HG02852 (cell line): ENCODE measurements around the gene POLA2.
"Not testable (repeated sequence)": the region's sequence is repeated elsewhere in the genome, so short reads cannot be mapped to it uniquely, and the experiment has no call there.

Experiments used
- ATAC-seq: cut with Tn5 transposase; IDR thresholded peaks from one replicate; pipeline ENCODE4 v1.9.1; 2021; ENCODE audit warnings: mild to moderate bottlenecking, moderate library complexity; ENCODE audit not compliant: unreplicated experiment

The POLA2 gene

DNA sequence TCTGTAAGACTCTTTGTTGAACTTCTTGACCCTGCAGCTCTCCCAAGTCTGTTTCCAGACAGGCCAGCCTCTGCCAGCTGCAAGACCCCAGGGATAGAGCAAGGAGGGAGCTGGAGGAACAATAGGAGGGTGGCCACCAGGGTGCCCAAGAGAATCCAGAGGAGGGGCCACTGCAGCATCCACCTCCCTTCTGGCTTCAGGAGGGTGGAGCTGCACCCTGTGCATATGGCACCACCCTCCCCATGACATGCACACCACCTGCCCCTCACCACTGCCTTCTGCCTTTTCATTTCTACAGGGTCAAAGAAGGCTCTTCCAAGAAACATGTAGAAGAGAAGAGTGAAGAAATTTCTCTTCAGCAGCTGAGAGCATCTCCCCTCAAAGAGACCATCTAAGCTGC lies 20.1 kb upstream of the POLA2 start:
- ATAC-seq: no peak

DNA sequence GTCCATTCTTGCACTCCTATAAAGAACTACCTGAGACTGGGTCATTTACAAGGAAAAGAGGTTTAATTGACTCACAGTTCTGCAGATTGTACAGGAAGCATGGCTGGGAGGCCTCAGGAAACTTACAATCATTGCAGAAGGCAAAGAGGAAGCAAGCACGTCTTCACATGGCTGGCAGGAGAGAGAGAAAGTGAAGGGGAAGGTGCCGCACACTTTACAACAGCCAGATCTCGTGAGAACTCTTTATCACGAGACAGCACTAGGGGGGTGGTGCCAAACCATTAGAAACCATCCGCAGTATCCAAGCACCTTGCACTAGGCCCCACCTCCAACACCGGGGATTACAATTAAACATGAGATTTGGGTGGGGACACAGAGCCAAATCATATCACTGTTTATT lies 19.4 kb upstream of the POLA2 start:
- no peak for ATAC-seq

DNA sequence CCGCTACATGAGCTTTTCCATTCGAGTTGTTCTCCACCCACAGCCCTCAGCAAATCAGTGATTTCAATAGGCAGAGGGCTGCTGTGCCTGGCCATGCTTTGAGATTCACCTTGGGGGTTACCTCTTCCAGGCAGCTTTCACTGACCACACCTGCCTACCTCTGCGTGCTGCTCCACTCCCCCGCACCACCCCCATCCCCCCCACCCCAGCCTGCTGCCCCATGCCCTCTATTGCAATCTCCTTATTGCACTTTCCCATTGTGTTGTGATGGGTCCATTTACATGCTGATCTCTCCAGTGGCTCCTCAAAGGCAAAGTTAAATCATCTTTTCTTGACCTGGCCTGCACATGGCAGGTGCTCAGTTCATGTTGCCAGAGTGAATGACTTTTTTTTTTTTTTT lies 18.0 kb upstream of the POLA2 start:
- no peak for ATAC-seq

DNA sequence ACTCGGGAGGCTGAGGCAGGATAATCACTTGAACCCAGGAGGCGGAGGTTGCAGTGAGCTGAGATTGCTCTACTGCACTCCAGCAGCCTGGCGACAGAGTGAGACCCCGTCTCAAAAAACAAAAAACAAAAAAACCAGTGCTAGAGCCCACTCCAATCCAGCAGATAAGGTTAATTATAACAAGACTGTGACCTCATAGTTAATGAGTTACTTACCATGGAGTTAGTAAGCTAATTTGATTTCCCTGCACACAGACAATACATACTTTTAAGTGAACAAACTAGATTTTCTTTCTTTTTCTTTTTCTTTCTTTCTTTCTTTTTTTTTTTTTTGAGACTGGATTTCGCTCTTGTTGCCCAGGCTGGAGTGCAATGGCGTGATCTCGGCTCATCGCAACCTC lies 16.7 kb upstream of the POLA2 start:
- ATAC-seq: not testable (repeated sequence)

DNA sequence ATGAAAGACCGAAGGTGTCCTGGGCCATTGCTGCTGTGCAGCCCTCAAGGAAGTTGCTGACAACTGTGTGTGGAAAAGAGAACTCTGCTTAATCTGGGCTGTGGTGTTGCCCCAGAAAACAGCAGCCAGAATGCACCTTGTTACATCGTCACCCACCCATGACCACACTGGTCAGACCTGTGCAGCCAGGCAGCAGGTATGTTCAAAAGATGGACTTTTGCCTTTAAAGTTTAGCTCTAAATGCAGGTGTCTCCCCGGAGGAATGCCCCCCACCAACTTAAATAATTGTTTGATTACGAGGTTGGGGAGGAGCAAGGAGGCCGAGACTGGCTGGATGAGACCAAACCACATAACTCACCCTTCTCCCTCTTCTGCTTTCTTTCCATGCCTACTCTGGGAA lies 15.3 kb upstream of the POLA2 start:
- no peak for ATAC-seq

DNA sequence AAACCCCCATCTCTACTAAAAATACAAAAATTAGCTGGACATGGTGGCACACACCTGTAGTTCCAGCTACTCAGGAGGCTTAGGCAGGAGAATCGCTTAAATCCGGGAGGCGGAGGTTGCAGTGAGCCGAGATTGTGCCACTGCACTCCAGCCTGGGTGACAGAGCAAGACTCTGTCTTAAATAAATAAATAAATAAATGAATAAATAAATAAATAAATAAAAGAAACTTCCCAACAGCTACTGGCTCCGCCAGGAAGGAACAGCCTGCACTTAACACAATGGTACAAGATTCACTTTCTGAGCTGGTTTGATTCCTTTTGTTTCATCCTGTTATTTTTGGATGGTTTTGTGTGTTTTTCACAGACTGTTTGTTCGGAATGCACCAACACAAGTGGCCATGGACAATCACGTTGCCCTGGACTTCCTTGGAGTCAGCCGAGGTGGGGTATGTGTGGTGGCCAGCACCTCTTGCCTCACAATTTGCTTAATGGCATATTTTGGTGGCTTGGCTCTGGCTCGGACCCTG lies 13.5 kb upstream of the POLA2 start:
- not testable (repeated sequence) for ATAC-seq

DNA sequence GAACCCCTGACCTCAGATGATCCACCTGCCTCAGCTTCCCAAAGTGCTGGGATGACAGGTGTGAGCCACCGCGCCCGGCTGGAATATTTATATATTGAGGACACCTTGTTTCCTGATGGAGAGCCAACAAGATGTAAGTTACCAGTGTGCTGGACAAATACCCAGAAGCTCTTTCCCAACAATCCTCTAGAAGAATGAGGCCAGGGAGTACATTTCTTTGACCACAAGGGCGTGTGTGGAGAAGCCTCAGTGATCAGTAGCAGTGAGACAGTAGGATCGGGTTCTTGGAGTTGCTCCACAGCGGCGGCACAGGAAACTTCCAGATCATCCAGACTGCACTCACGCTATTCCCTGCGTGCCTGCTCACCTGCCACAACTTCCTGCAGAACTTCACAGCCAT lies 10.3 kb upstream of the POLA2 start:
- ATAC-seq: no peak

DNA sequence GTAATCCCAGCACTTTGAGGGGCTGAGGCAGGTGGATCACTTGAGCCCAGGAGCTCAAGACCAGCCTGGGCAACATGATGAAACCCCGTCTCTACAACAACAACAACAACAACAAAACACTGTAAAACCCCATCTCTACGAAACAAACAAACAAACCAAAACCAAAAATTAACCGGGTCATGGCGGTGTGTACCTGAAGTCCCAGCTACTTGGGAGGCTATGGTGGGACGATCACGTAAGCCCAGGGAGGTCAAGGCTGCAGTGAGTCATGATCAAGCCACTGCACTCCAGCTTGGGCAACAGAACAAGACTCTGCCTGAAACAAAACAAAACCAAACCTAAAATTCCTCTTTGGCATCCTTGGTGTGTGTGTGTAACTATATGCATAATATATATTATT lies 7.0 kb upstream of the POLA2 start:
- no peak for ATAC-seq

DNA sequence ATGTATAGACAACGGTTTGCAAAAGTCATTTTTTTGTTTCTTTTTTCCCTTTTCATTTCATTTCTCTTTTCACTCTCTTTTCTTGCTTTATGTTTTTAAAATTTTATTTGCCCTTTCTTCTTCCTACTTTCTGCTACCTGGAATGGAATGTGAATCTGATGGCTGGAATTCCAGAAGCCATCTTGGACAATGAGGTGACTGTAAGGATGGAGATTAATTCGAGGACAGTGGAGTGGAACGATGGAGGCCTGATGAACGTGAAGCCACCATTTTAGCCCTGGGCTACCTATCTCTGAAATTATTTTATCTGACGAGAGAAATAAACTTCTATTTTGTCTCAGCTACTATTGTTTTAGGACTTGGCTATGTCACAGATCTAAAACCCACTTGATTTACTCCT lies 2.8 kb upstream of the POLA2 start:
- no peak for ATAC-seq

DNA sequence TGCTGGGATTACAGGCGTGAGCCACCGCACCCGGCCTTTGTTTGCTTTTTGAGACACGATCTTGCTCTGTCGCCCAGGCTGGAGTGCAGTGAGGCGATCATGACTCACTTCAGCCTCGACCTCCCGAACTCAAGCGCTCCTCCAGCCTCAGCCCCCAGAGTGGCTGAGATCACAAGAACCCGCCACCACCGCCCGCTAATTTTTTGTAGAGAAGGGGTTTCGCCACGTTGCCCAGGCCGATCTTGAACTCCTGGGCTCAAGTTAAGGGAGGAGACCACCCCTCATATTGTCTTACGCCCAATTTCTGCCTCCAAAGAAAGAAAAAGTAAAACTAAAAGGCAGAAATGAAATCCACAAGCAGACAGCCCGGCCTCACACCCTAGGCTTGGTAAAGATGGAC lies 1.5 kb upstream of the POLA2 start:
- ATAC-seq: no peak

DNA sequence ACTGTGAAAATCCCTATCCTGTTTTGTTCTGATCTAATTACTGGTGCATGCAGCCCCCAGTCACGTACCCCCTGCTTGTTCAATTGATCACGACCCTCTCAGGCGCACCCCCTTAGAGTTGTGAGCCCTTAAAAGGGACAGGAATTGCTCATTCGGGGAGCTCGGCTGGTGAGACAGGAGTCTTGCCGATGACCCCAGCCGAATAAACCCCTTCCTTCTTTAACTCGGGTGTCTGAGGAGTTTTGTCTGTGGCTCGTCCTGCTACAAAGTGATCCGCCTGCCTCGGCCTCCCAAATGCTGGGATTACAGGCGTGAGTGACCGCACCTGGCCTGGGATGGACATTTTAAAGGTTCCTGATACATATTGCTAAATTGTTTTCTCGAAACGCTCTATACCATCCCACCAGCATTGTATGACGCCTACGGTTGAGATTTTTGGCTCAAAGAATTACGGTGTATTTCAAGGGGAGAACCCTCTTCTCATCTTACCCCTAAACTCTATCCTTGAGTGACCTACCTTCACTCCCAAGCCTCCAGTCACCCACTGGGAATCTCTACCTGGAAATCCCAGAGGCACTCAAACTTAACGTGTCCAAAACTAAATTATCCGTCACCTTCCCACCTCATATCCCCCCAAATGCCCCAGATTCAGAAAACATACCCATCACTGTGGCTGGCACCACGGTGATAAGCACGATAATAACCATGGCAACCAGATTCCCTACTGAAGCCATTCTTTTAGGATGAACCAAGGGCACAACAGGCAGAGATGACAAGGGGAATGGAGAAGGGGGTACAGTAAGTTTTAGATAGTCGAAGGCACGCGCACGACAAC lies 789 bp upstream of the POLA2 start:
- no peak for ATAC-seq

DNA sequence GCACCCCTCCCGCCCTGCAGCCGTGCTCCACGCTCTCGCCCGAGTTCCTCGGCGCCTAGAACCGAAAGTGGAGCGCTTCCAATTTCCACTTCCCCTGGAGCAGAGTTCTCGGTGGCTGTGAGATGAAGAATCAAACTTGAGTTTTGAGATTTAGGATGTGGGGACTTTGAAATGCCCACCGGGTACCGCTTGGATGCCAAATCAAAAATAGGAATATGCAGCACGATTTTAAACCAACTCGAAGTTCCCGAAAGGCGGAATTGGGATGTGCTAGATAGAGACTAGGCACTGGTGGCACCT lies 569 bp downstream of the POLA2 start:
- ATAC-seq: no peak

DNA sequence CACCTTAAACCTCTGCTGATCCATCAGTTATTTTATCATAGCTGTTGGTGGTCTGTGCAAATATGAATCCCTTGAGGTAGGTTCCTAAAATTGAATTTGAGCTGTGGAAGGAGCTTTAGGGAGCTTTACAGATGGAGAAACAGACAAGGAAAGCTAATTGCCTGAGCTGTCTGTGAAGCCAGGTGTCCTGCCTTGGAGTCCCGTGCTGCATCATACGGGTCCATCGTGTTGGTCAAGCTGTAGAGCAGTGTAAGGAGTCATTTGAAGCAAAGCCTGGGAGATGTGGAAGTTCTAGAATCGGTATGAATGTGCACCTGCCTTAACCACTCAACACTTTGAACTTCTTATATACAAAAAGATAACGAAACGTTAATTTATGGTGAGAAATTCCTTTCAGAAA lies 1.0 kb downstream of the POLA2 start:
- no peak for ATAC-seq

DNA sequence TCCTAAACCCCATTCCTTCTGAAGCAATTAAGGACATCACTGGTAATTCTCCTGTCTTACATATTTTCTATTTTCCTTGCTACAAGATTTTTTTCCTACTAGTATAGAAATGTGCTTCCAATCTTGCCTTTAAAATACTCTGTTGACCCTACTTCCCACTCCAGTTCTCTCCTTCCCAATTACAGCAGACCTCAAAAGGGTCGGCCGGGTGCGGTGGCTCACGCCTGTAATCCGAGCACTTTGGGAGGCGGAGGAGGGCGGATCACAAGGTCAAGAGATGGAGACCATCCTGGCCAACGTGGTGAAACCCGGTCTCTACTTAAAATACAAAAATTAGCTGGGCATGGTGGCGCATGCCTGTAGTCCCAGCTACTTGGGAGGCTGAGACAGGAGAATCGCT lies 3.0 kb downstream of the POLA2 start:
- ATAC-seq: not testable (repeated sequence)

DNA sequence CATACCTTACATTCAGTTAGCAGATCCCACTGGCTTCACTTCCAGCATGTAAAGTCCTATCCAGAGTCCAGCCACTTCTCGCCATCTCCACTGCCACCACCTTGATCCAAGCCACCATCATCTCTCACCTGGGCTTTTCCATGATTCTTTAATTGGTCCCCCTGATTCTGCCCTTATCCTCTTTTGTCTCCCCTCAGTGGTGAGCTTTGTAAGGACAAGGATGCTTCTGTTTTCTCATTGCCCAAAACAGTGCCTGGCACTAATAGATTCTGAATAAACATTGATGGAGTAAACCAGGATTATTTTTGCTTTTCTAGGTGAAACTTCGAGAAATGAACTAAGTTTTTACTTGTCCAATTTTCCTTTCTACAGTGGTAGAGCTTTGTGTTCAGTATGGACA lies 4.4 kb downstream of the POLA2 start:
- no peak for ATAC-seq

DNA sequence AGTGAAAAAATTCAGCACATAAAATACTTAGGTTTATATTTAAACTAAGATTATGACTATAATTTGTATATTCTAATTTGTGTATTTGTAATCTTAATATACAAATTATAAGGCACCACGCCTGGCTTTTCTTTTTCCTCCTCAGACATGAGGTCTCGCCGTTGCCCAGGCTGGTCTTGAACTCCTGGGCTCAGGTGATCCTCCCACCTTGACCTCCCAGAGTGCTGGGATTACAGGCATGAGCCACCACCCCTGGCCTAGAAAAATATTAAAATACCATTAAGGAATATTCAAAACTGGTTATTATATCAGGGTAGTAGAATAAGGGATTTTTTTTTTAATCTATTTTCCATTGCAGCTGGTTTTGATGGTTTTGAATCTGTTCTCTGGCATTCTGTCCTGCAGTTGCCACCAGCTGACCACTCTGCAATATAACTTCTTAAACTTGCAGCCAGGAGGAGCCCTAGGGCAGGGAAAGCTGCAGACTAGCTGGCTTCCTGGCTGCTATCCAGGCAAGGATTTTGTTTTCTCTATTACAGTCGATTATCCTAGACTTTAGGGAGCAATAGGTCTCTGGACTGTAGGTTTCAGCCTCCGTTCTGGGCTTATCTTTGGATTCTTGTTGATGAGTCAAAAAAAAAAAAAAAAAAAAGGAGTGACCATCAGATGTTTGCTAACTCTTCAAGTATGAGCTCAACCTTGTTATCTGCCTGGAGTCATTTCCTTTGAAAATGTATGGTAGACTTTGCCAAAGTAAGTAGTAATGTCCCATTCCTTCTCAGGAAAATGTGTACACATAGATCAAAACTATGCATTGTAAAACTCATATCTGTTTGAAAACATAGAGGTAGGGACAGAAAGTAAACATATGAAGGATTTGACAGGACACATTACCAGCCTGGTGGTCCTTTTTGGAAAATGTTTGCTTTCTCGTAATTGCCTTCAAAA lies 13.2 kb downstream of the POLA2 start:
- no peak for ATAC-seq

DNA sequence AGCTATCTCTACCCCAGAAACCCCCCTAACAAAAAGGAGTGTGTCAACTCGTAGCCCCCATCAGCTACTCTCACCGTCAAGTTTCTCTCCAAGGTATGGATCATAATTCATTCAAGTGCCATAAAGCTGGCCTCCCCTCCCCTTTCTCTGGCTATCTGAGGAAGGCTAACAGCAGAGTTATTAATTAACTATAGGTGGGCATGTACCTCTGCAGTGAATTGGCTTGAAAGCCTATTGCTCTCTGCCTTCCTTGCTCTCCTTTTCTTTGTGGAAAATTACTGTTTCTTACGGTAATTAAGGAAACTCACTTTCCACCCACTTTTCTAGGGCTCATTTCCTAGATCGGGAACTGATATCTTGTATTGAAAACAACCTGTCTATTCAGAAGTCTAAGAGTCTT lies 14.1 kb downstream of the POLA2 start:
- no peak for ATAC-seq

DNA sequence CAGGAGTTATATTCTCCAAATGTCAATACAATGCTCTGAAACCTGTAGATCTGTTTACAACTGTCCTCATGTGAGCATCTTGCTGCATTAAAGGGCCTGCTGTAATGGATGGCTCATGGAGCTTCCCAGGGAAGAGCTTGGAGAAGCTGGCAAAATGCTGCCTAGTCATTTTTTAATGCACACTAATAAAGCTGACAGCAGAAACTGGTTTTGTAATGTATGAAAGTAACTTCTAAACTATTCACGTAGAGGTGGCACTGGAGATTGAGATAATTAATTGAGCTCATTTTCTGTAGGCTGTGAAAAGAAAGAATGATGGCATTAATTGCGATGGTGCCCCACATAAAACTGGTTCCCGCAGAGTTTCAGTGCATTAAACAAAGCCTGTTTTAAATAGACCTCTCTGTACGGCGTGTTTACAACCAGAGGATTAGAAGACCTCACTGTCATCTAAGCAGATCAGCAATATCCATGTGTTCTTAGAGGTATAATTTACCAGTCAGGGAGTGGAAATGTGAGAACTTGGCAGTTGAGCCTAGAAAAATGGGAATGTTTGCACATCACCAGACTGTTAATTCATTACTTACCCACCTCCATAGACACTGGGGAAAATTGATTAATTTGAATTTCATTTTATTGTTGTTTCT lies 16.0 kb downstream of the POLA2 start:
- no peak for ATAC-seq

DNA sequence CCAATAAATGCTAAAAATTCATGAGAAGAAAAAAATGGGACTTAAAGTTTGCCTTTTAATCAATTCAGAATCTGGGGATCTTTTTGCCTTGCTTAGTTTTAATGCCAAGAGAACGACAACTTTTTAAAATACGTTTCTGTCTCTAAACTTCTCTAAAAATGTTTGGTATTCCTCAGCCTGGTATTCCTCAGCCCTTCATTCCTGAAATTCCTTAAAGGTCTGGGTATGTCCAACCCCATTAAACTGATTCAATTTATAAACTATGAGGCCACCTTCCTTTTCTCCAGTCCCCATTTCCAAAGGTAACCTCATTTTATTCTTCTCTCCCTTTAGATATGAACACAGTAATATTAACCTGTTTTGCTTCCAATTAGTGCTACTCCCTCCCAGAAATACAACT lies 16.6 kb downstream of the POLA2 start:
- ATAC-seq: no peak

DNA sequence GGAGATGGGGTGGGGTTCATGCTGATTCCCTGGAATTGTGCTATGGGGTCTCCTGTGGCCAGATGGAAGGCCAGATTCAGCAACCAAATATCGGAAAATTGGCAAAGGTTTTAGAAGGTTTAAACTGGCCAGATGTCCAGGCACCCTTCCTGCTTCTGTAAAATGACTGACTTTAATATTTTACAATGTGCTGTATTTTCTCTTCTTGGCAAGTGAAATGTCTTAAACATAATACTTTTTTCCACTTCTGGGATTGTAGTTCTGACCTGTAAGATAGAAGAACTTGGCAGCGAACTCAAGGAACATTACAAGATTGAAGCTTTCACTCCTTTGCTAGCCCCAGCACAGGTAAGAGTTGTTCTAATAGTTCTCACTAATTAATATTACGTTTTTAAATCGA lies 17.5 kb downstream of the POLA2 start:
- no peak for ATAC-seq

DNA sequence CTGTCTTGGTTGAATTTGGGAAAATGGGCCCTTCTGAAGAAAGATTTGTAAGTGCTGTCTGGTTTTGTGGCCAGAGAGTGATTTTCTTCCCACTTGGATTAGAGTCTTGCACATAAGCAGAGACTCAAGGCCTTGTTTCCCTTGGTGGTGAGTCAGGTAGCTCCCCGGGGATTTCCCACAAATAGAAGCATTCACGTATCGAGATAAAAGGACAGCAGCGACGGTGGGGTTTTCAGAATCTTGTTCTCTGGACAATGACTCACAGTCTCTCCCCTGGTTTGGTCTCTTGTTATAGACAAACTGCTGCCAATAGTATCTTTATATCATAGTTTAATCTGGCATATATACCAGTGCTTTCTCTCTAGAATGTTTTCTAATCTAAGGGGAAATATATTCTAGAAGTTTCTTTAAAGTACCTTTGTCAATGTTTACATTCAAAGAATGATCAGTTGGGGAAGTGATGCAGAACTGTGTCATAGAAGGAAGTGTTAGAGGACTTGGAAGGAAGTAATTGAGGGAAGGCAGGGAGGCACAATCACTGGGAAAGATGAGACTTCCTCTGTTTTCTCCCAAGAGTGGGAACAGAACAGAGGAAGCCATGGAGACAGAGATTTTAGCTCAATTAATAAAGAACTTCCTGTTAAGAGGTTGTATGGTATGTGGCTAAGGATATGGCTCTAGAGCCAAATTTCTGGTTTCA lies 18.1 kb downstream of the POLA2 start:
- ATAC-seq: no peak
